IPS-11a (cell line): ENCODE data around the gene GSX2.
A peak's percentile ranks its signal among the peaks of the same experiment; 100 is the strongest.
"Not testable (repeated sequence)": the region's sequence is repeated elsewhere in the genome, so short reads cannot be mapped to it uniquely, and the experiment has no call there.

ENCODE experiments used
- H3K4me3 ChIP-seq: one replicate; pipeline ENCODE4 v1.5.1; 2013; ENCODE audit warnings: low read depth, low read length, control low read depth

GSX2 gene

GRCh38 chr4:54102531-54103106, 2.7 kb downstream of the GSX2 start:
- no peak overlapping the region for H3K4me3 ChIP-seq

GRCh38 chr4:54103190-54103574, 3.2 kb downstream of the GSX2 start:
- no peak overlapping the region for H3K4me3 ChIP-seq

- H3K4me3 ChIP-seq, result no peak overlapping the region
These were observed 4.9 kb downstream of the GSX2 start for GRCh38 chr4:54104907-54105306.

GRCh38 chr4:54107951-54108748, 8.2 kb downstream of the GSX2 start:
- H3K4me3 ChIP-seq, result no peak overlapping the region

- peak overlapping the region; percentile 20 for H3K4me3 ChIP-seq
These were observed 9.5 kb downstream of the GSX2 start for GRCh38 chr4:54109241-54110018.

- H3K4me3 ChIP-seq, result no peak overlapping the region
These were observed 10.1 kb downstream of the GSX2 start for GRCh38 chr4:54110019-54110416.

- H3K4me3 ChIP-seq, result not testable (repeated sequence)
These were observed 13.2 kb downstream of the GSX2 start for GRCh38 chr4:54113206-54113605.

- H3K4me3 ChIP-seq, result not testable (repeated sequence)
These were observed 16.3 kb downstream of the GSX2 start for GRCh38 chr4:54116246-54116645.

- H3K4me3 ChIP-seq, result no peak overlapping the region
These were observed 19.1 kb downstream of the GSX2 start for GRCh38 chr4:54118850-54119589.

GRCh38 chr4:54120518-54120917, 20.6 kb downstream of the GSX2 start:
- H3K4me3 ChIP-seq, result no peak overlapping the region

GRCh38 chr4:54127660-54128059, 27.7 kb downstream of the GSX2 start:
- no peak overlapping the region for H3K4me3 ChIP-seq

GRCh38 chr4:54128694-54129093, 28.7 kb downstream of the GSX2 start:
- not testable (repeated sequence) for H3K4me3 ChIP-seq

- H3K4me3 ChIP-seq, result no peak overlapping the region
These were observed 39.4 kb downstream of the GSX2 start for GRCh38 chr4:54139332-54139731.

GRCh38 chr4:54140287-54140686, 40.3 kb downstream of the GSX2 start:
- no peak overlapping the region for H3K4me3 ChIP-seq

- H3K4me3 ChIP-seq, result no peak overlapping the region
These were observed 44.2 kb downstream of the GSX2 start for GRCh38 chr4:54144199-54144598.

- H3K4me3 ChIP-seq, result no peak overlapping the region
These were observed 44.8 kb downstream of the GSX2 start for GRCh38 chr4:54144661-54145171.

GRCh38 chr4:54146139-54146538, 46.2 kb downstream of the GSX2 start:
- H3K4me3 ChIP-seq, result no peak overlapping the region

GRCh38 chr4:54149323-54149722, 49.4 kb downstream of the GSX2 start:
- H3K4me3 ChIP-seq, result no peak overlapping the region
